ENCODE data around the gene MEGF11. TPM values are rescaled to one million over a fixed set of nuclear protein-coding genes. Genes with fewer than 3 reads are reported as not detected.
"Not testable (repeated sequence)": the region's sequence is repeated elsewhere in the genome, so short reads cannot be mapped to it uniquely, and the experiment has no call there.

Gene MEGF11
- total and polyA plus RNA-seq, 8 donors, result 2.6 to 17.4 (median 9.9) TPM; not detected in 1

DNA sequence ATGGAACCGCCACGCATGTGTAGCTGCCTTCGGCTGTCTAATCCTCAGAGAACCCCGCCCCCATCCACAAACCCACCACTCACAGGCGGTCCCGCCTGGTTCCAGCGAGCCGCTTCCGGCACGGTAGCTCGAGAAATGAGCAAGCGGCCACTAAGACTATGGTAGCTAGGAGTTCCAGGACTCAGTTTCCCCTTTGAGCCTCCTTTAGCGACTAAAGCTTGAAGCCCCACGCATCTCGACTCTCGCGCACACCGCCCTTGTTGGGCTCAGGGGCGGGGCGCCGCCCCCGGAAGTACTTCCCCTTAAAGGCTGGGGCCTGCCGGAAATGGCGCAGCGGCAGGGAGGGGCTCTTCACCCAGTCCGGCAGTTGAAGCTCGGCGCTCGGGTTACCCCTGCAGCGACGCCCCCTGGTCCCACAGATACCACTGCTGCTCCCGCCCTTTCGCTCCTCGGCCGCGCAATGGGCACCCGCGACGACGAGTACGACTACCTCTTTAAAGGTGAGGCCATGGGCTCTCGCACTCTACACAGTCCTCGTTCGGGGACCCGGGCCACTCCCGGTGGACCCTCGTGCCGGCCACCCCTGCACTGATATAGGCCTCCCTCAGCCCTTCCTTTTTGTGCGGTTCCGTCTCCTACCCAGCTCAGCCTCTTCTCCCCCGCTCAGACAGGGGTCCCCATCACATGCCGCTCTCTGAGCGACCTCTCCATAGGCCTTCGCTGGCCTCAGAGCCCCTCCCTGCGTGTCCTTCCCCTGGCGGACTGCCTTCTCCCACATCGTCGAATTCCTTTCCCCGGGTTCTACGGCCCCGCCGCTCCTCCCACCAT, 384.2 kb downstream of the MEGF11 start, which contains the start of gene RAB11A:
Gene RAB11A, plus strand, starts transcription at position 366 of the 828 bp plus-strand sequence. Its CDS starts 95 bp downstream, at position 461.
- Histone ChIP-seq H3K36me3 (peaks cover 0 to 6% of the 10 kb centered on the region in 2 donors), H3K9me3 (no peaks in the 10 kb centered on the region), H3K27ac (peak within 1 kb of the TSS; percentile 91 to 95), H3K4me1 (peaks cover 5 to 47% of the 10 kb centered on the region in 2 donors), H3K27me3 (no peaks in the 10 kb centered on the region), H3K4me3 (peak within 1 kb of the TSS; percentile 94 to 99)
- TF ChIP-seq, protein P1, sequence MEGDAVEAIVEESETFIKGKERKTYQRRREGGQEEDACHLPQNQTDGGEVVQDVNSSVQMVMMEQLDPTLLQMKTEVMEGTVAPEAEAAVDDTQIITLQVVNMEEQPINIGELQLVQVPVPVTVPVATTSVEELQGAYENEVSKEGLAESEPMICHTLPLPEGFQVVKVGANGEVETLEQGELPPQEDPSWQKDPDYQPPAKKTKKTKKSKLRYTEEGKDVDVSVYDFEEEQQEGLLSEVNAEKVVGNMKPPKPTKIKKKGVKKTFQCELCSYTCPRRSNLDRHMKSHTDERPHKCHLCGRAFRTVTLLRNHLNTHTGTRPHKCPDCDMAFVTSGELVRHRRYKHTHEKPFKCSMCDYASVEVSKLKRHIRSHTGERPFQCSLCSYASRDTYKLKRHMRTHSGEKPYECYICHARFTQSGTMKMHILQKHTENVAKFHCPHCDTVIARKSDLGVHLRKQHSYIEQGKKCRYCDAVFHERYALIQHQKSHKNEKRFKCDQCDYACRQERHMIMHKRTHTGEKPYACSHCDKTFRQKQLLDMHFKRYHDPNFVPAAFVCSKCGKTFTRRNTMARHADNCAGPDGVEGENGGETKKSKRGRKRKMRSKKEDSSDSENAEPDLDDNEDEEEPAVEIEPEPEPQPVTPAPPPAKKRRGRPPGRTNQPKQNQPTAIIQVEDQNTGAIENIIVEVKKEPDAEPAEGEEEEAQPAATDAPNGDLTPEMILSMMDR (IDR thresholded peaks at IDR 0.05), result peak in 1 of 2 donors; percentile 29
- peak; percentile 96 to 98 (median 98) for DNase-seq
- peak; percentile 96 for ATAC-seq
- intact Hi-C loops (cut with DNase I), result no loop called here

GRCh38 chr15:65868546-65869125, 384.9 kb downstream of the MEGF11 start:
- TF ChIP-seq, protein P1 (IDR thresholded peaks at IDR 0.05), result no peak
- intact Hi-C loops (cut with DNase I), result no loop called here

DNA sequence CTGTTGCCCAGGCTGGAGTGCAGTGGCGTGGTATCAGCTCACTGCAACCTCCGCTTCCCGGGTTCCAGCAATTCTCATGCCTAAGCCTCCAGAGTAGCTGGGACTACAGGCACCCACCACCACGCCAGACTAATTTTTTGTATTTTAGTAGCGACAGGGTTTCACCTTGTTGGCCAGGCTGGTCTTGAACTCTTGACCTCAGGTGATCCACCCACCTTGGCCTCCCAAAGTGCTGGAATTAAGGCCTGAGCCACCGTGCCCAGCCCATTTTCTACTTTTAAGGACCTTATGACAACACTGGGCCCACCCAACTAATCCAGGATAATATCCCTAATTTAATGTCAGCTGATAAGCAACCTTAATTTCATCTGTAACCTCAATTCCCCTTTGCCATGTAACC, 385.6 kb downstream of the MEGF11 start:
- H3K27me3 ChIP-seq; H3K9me3 ChIP-seq; ATAC-seq; H3K36me3 ChIP-seq; H3K27ac ChIP-seq; intact Hi-C loops (cut with DNase I); DNase-seq; H3K4me3 ChIP-seq: not testable (repeated sequence)
- peaks cover 1 to 33% of the 10 kb centered on the region in 2 donors for H3K4me1 ChIP-seq

More at GRCh38 chr15:65868546-65869125, 384.9 kb downstream of the MEGF11 start:
- ATAC-seq (no peak), DNase-seq (no peak)
- peak overlapping the region; percentile 94 to 99 for H3K4me3 ChIP-seq
- peak overlapping the region; percentile 91 to 95 for H3K27ac ChIP-seq
- peaks cover 5 to 40% of the 10 kb centered on the region in 2 donors for H3K4me1 ChIP-seq
- no peaks in the 10 kb centered on the region for H3K27me3 ChIP-seq
- no peaks in the 10 kb centered on the region for H3K9me3 ChIP-seq
- H3K36me3 ChIP-seq, result no peaks in the 10 kb centered on the region

- TF ChIP-seq, protein P1 (IDR thresholded peaks at IDR 0.05), result no peak
- DNase-seq (no peak), ATAC-seq (no peak)
- Histone ChIP-seq H3K27me3 (no peaks in the 10 kb centered on the region), H3K36me3 (no peaks in the 10 kb centered on the region), H3K9me3 (no peaks in the 10 kb centered on the region), H3K27ac (no peak overlapping the region), H3K4me1 (peaks cover 0 to 26% of the 10 kb centered on the region in 2 donors), H3K4me3 (no peak overlapping the region)
- intact Hi-C loops (cut with DNase I), result no loop called here
These were observed 386.3 kb downstream of the MEGF11 start for GRCh38 chr15:65867244-65867643.

GRCh38 chr15:65863106-65863505, 390.4 kb downstream of the MEGF11 start:
- ATAC-seq (no peak), DNase-seq (no peak)
- Histone ChIP-seq H3K4me3 (no peak overlapping the region), H3K27ac (no peak overlapping the region), H3K4me1 (no peaks in the 10 kb centered on the region), H3K9me3 (no peaks in the 10 kb centered on the region), H3K36me3 (no peaks in the 10 kb centered on the region), H3K27me3 (no peaks in the 10 kb centered on the region)
- intact Hi-C loops (cut with DNase I), result no loop called here
- TF ChIP-seq, protein P1 (IDR thresholded peaks at IDR 0.05), result no peak

Data from left lung (tissue), 10 donors.